Activated CD4-positive, alpha-beta T cell treated with anti-CD3 and anti-CD28 coated beads for 48 hours (primary cell): ENCODE data around the gene LRRC37B.
"Not testable (repeated sequence)": the region's sequence is repeated elsewhere in the genome, so short reads cannot be mapped to it uniquely, and the experiment has no call there.

Source experiments
- DNase-seq: peaks from one replicate; pipeline ENCODE4 v3.0.0-alpha.2; 2020

LRRC37B gene

GRCh38 chr17:32100323-32100722 lies 93.1 kb downstream of the LRRC37B start:
- DNase-seq: not testable (repeated sequence)

- DNase-seq: no peak
These were observed 93.9 kb downstream of the LRRC37B start for GRCh38 chr17:32100971-32101631.

GRCh38 chr17:32102172-32102571 lies 95.0 kb downstream of the LRRC37B start:
- DNase-seq: no peak

DNA sequence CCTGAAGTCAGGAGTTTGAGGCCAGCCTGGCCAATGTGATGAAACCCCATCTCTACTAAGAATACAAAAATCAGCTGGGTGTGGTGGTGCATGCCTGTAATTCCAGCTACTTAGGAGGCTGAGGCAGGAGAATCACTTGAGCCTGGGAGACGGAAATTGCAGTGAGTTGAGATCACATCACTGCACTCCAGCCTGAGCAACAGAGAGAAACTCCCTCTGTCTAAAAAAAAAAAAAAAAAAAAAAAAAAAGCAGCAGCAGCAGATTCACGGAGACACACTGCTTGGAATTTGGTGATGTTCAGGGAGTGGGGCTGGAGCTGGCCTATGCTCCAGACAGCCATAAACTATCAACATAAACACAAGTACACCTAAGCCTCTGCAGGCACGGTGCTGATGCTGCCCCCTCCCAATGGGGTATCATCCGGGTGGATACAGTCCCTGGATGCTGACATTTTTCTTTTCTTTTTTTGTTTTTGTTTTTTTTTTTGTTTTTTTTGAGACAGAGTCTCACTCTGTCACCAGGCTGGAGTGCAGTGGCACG lies 95.5 kb downstream of the LRRC37B start:
- DNase-seq: no peak
